NCI-H2081 (cell line): ENCODE data around the gene FEZ2.
A peak's percentile ranks its signal among the peaks of the same experiment; 100 is the strongest.

Experiments used
- DNase-seq, 2 experiments: peaks; one replicate each; lab custom pipeline; 2025; lab: John Stamatoyannopoulos, UW

FEZ2 gene

DNA sequence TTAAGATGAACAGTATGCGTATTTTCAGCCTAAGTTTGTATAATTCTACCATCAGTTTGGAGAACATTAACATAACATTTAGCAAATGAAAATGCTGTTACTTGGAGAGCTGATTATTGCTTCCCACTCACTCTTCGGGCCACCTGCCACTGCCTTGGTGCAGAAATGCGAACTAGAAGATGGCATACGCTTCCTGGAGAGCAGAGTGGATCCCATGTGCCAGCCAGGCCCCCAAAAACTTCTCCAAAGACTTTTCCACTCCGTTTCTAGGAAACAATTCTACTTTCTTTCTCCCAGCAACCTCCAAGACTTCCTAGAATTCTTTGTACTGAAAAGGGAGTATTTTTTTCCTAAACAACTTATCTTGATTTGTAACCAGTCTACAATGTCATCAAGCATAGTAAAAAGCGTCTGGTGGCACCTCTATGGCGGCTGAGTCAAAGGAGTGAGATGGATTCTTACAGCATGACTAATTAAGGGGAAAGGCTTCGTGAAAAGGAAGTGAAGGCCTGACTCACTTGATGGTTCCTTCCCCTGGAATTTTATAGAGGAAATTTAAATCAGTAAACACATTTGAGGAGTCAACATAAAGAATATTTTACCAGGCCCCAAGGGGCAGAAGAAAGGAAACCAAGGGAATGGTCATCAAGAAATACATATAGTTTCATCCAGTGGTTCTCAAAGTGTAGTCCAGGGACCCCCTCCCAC lies 36.6 kb downstream of the FEZ2 start:
- DNase-seq = no peak

DNA sequence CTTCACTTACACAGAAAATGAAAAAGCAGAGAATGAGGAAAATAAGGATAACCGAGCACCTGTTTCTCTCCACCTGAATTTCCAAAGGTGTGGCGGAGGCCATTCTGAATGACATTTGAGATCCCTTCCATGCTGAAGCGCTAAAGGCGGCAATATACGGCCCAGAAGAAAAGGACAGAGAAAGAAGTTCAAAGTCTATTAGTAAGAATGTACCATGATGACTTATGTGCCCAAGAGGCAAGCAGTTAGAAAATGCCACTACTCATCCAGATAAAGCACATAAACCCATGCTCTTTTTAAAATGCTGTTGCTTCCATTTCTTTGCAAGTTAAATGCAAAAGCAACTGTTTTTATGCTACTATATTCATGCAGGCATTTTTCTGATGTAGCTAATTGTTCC lies 37.2 kb downstream of the FEZ2 start:
- no peak for DNase-seq

GRCh38 chr2:36559221-36559942 lies 38.6 kb downstream of the FEZ2 start:
- DNase-seq = no peak

DNA sequence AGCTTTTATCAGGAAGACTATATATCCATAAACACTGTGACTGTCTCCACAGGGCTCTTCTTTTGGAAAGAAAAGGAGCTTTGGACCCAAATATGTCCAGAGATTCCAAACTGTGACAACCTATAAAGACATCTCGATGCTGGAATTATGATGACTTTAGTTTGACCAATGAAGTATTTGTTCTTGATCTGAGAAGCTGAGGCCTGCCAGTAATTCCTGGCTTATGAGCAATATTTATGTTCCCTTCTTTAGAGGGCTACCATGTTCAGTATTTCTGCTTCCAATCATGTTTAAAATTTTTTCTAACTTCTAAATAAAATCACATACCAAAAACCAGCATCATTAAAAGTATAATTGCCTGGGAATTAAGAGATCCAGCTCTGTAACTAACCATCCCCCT lies 41.1 kb downstream of the FEZ2 start:
- DNase-seq = no peak

- DNase-seq = no peak
Measured at GRCh38 chr2:36555789-36556188, 42.2 kb downstream of the FEZ2 start.

GRCh38 chr2:36554531-36554930 lies 43.4 kb downstream of the FEZ2 start:
- no peak for DNase-seq

GRCh38 chr2:36553683-36554082 lies 44.3 kb downstream of the FEZ2 start:
- DNase-seq = no peak

- no peak for DNase-seq
Measured at GRCh38 chr2:36550006-36550405, 48.0 kb downstream of the FEZ2 start.

GRCh38 chr2:36549165-36549574 lies 48.8 kb downstream of the FEZ2 start:
- no peak for DNase-seq

DNA sequence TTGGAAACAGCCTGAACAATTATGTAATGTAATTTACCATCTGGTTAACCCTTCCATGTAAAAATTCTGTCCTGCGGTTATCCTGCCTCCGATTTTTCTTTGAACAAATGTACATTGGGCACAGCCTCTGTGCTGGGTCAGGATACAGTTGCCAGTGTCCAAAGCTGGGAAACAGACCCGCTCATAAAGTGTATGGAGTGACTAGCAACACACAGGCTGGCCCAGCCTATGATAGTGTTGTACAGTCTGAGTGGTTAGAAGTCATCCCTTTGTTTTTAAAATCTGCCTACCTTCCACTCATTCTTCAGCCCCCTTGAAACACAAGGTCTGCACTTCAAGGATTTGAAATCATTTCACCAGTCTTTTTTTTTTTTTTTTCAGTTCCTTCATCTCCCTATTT lies 50.1 kb downstream of the FEZ2 start:
- DNase-seq = no peak

DNA sequence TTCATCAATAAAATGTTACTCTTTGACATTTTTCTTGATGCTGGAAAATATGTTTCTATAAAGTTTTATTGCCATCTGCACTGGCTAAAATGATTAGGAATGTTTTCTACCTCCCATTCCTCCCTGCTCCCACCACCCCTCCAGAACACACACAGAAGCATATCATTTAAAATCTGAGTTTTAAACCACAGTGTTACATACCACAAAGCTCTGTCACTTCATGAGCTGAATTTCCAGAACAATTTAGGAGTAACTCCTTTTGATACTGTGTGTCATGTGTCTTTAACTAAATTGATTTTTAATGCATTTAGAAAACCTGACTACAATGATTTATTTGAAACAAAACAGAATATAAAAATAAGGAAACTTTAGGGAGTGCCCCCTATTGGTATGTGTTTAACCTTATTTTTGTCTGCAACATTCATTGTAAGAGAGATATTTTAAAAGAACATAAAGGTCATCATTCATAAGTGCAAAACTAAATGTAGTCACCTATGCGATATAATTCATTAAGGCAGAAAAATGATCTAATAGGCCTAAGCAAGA lies 52.0 kb downstream of the FEZ2 start:
- no peak for DNase-seq

GRCh38 chr2:36544638-36545338 lies 53.2 kb downstream of the FEZ2 start:
- DNase-seq = no peak

GRCh38 chr2:36541891-36542595 lies 55.9 kb downstream of the FEZ2 start:
- DNase-seq = no peak

DNA sequence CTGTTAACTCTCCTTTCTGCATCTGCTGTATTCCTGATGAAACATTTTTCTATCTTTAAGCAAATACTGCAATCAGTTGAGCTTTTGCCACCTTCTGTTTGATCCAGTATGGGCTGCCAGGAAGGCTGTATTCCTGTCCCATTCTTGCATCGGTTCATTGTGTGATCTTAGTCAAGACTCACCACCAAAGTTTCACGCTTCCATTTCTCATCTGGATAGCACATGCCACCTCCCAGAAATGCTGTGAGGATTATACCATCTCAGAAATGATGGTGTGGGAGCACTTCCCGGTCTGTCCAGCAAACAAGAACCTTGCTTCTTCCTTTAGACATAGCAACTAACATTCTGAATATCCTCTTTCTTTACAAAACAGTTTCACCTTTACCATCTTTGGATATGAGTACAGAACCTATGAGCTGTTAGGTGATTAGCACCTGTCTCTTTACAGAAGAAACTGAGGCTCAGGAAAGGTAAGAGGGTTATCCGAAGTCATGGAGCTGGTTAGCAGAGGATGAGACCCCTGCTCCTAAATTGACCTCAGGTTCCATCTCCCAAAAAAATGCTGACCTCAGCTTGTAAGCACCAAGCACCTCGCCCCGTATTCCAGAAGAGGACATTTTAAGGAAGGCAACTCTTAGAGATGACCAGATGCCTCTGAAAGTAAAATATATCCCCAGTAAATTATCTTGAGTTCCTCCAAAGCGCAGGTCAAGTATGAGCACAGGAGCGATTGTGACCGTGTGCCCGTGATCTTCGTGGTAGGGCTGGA lies 56.8 kb downstream of the FEZ2 start:
- DNase-seq = no peak

DNA sequence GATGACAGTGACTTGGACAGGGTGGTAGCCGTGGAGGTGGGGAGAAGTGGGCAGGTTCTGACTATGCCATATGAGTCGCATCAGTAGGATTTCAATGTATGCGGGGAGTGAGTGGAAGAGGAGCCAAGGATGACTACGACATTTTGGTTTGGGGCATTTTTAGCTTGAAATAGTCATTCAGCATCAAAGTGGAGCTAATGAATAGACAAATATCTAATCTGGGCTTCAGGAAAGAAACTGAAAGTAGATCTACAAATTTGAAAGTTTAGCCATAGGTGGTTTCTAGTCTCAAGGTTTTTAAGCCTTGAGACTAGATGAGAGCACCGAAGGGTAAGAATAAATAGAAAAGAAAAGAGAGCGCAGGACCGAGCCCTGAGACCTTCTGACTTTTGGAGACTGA lies 58.3 kb downstream of the FEZ2 start:
- no peak for DNase-seq

- DNase-seq = peak in 1 of 2 experiments; percentile 11
Measured at GRCh38 chr2:36538335-36538734, 59.6 kb downstream of the FEZ2 start.

DNA sequence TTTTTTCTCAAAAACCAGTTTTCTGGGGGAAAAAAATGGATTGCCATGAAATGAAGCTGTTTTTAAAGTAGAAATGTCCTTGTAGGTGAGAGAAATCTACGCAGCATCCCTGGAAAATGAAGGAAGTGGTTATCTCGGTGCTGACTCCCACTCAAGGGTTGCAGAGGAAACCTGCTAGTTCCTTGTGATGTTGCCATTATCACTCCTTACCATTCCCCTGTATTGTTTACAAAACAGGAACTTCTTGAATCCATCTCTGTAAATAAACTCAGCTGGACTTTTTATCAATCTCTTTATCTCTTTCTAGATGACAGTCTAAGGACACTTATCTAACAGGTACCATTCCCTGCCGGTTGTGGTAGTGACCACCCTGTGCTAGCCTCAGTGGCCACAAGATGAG lies 61.2 kb downstream of the FEZ2 start:
- DNase-seq = no peak

GRCh38 chr2:36535099-36535498 lies 62.9 kb downstream of the FEZ2 start:
- DNase-seq = no peak

GRCh38 chr2:36534275-36534799 lies 63.6 kb downstream of the FEZ2 start:
- DNase-seq = no peak

- DNase-seq = no peak
Measured at GRCh38 chr2:36530983-36531354, 67.0 kb downstream of the FEZ2 start.
